GM19455 (cell line): ENCODE data around the gene EVL.

Experiments used
- ATAC-seq: cut with Tn5 transposase; IDR thresholded peaks from one replicate; pipeline ENCODE4 v1.9.1; 2021; ENCODE audit not compliant: unreplicated experiment

EVL gene

DNA sequence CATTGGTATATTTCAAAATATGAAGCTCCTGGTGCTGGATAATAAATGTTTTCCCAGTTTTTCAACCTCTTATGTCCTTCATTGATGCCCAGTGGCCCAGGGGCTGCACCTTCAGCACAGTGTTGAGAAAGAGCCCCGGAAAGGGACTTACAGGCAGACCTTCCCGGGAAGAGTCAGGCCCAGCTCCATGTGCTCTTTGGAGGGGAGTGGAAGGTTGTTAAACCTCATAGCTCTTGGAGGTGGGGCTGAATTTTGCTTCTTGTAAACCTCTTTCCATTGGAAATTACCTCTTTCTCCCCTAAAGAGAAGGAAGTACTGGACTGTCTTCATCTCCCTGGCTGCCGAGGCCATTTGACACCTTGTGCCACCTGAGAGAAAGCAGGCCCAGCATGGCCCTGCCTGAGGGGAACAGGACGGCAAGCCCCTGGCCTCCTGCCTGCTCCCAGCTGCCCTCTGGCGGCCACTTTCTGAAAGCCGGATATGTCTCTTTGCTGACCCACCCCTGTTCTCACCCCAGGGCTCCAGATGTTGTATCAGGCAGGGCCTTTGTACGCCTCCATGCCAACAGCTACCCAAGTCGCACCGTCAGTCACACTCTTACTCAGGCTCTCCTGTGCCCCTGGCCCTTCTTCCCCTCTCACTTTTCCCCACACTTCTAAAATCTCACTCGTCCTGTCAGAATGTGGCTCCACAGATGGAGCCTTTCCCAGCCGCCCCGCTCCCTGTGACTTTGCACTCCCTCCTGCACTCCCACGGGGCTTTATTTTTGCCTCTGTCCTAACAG lies 43.0 kb downstream of the EVL start:
- ATAC-seq = peak; percentile 75

DNA sequence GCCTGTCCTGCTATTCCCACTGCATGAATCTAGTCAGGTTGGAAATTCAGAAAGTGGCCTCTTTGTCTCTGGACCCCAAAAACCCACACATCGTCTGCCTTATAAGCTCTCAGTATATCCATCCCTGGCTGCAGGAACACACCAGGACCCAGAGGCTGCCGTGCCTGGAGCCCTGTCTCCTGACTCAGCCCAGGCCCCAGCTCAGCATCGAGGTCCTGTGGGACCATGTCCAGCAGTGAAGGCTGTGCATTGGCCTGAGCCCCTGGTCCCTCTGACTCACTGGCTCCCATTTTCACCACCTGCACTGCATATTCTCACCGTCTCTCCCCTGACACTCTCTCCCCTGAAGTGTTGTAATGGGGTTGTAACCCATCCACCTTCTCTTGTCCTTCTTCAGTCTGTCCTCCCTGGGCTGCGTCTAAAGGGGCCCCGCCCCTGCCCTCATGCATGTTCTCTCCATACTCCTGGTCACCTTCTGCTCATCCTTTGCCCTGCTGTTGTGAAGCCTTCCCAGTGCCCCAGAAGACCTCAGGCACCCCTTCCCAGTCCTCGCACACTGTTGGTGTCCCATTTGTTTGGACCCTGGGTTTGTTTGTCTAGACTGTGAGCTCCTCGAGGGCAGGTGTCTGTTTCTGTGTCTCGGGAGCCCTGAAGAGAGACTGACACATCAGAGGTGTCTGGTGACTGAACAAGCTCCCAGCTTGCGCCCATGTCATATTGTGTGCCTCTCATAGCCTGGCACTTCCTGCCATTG lies 43.8 kb downstream of the EVL start:
- ATAC-seq = no peak

DNA sequence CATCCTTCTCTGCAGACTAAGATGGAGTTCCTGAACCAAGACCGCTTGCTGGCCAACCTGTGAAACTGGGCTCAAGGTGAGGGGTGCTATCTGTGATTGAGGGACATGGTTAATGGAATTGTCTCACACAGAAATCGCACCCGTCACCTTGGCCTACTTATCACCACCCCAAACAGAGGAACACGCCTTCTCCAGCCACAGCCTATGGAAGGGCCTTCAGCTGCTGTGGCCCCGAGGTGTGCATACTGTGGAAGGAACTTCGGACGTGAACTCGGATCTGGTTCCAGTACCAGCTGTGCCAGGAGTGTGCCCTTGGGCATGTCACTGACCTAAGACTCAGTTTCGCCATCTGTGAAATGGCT lies 44.4 kb downstream of the EVL start:
- ATAC-seq = no peak

DNA sequence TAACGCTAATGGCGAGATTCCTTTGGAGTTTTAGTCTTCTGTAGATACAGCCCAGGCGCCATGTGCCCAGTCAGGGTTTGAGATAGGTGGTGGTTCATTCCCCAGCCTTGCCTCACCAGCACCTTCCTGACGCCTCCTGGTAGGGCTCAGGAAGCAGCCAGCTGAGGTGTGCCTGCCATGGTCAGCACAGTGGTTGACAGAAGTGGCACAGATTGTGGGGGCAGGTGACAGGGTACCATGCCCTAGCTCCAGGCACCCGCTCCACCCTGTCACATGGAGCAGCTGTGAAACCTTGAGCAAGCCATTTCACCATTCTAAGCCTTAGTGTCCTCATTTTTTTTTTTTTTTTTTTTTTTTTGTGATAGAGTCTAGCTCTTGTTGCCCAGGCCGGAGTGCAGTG lies 45.6 kb downstream of the EVL start:
- no peak for ATAC-seq

DNA sequence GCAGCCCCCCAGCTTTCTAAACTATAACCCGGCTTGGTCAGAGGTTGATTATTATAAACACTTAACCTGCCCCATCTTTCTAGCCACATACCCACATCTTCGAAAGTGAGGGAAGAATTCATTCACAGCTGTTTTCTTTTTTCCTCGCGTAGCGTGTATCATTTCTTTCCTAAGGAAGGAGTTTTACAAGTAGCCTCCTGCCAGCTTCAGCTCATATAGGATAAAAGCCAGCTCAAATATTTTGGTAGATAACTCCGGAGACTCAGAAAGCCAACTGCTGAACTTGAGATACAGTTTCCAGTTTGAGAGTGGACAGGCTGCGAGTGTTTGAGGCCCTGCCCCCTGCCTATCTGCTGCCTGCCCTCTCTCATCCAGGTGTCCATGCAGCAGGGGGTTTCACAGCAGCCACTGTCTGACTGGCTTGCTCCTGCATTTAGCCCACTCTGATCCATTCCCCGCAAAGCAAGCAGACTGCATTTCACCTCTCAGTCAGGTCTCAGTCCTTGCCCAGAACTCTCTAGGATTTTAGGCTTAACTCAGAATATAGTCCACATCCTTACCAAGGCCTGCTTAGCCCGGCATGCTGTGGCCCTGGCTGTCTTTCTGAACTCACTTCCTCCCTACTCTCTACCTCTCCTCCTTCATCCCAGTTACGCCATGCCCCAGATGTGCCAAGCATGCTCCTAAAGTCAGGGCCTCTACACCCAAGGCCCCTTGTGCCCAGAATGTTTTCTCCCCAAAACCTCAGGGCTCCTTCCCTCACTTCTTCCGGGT lies 46.9 kb downstream of the EVL start:
- ATAC-seq = no peak

DNA sequence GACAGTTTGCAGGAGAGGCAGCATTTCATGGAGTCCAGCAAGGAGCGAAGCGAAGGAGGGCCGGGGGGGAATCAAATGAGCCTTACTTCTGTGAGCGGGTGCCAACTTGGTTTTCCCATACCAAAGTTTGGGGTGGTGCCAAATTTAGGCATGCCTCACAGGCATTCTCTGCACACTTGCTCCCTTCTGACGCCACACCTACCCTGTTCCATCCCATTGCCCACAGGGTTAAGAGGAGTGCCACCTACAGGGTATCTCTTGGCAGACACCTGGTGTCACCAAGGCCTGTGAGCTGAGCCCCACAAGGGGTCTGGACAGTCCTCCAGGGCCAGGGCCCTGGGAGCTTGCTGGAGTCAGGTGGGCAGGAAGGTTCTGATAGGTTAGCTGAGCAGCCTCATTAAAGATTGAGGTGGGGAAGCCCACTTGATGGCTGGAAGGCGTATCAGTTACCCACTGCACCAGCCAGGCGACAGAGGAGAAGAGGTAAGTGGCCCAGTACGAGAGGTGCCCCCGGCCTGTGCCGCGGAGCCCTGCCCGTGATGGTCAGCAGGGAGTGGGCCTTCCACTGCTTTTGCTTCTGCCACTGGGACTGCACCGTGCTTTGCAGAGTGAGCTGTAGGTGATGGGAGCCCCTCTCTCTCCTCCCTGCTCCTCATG lies 49.0 kb downstream of the EVL start:
- no peak for ATAC-seq

GRCh38 chr14:100115236-100115635 lies 50.0 kb downstream of the EVL start:
- ATAC-seq = no peak

GRCh38 chr14:100115726-100116125 lies 50.5 kb downstream of the EVL start:
- ATAC-seq = no peak

DNA sequence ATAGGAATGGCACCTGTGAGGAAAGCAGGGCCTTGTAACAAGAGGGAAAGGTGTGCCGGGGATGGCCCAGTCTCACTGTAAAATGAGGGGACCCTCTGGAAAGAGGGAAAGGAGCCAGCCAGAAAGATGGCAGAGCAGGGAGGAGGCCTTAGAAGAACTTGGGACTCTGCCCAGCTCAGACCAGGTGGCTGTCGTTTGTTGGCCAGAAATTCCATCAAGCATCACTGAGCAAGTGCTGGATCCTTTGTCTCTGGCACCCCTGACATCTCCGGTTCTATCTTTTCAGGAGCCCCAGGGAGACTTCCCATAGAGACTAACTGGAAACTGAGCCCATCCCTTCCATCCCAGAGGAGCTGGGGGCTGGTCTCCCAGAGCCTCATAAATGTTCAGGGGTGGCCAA lies 50.9 kb downstream of the EVL start:
- no peak for ATAC-seq

DNA sequence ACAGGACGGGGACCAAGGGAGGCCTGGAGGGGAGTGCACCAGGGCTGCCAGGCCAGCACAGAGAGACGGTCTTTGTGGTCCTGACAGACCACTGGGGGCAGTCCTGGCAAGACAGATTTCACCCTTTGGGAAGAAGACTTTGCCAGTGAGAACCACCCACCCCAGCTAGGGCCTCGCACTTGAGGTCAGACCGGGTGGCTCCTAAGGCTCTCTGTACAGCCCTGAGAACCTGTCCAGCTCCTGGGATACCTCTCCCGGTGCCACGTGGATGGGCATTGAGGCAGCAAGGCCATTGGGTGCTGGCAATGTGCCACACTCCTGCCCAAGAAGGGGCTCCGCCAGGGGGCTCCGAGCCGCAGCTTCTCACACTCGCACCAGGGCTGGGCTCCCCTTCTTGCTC lies 51.8 kb downstream of the EVL start:
- ATAC-seq = no peak

- ATAC-seq = no peak
Measured at GRCh38 chr14:100117633-100118395, 52.6 kb downstream of the EVL start.

DNA sequence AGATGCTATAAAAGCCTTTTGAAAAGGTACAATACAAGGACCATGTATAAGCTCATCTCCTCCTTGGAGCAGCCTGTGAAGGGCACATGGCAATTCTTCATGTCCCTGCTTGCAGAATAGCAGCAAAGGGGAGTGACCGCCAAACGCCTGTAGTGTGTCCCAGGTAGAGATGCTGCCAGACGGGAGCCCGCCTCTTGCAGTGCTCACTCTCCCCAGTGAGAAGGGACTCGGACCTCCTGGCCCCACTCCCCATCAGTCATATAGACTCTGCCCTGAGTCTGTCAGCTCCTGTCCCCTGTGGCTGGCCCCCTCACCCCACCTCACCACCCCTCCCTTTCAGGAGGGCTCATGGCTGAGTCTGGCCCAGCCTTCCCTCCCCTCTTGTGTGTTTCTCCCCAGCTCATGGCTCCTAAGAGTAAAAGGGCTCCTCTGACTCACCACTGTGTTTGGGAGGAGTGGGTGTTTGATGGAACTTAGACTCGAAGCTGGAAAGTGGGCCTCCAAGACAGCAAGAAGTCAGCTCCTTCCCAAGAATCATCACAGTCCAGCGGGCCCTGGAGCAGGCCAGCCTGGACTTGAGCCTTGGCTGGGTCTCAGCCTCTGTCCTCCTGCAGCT lies 53.3 kb downstream of the EVL start:
- ATAC-seq = no peak

GRCh38 chr14:100119251-100119650 lies 54.0 kb downstream of the EVL start:
- no peak for ATAC-seq

DNA sequence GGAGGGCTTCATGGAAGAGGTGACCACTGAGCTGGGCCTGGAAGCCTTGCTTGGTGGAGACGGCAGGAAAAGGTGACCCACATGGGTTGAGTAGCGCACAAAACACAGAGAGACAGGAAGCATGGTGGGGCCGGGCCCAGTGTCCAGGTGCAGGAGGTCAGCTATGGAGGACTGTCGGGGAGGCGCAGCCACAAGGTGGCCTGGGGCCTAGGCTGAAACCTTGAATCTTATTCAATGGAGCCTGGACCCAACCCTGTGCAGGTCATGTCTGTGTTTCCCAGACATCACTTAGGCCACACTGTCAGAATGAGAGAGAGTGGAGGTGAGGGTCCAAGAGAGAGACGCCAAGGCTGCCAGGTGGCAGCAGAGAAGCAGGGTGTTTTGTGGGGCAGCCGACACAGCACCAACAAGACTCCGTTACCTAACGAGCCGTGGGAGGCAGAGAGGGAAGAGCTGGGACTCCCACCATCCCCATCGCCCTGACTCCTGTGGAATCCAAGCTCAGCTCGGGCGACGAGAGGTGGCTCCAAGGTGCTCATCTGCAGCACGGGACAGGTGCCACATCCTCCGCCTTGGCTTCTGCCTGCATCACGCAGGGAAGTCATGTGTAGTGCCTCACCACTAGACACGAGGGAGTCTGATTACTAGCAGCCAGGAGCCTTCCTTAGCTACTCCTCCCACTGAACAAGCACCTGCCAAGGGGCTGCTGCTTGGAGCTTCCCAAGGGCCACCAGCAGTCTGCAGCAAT lies 55.5 kb downstream of the EVL start:
- ATAC-seq = no peak

GRCh38 chr14:100121643-100122480 lies 56.6 kb downstream of the EVL start:
- no peak for ATAC-seq

DNA sequence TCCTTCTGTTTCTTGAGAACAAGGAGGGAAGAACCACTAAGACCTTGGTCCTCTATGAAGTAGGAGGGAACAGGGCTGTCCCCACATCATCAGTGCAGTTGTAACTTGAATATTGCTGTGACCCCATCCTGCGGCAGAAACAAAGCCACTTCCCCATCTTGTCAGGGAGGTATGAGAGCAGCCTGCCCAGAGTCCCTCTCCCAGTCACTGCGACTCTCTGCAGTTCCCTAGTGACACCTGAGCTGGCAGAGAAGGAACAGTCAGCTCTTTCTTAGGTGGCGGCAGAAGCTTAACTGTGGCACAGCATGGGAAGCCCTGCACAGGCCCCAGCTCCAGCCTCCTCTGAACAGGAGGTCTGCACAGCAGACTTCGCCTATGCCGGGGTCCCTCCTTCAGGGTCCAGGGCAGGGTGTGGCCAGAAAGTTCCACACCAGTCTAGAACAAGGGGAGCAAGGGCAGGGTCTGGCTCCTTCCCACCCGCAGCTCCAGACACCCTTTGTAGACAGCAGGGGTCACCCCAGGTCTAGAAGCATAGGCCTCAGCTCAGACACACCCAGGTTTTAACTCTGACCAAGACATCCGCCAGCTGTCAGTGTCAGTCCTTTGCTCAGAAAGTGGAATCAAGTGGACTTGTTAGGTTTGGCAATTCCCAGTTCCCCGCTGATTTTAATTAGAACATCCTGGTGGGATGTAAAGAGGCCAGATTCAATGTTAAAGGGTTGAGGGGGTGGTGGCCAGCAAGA lies 57.4 kb downstream of the EVL start:
- ATAC-seq = no peak

DNA sequence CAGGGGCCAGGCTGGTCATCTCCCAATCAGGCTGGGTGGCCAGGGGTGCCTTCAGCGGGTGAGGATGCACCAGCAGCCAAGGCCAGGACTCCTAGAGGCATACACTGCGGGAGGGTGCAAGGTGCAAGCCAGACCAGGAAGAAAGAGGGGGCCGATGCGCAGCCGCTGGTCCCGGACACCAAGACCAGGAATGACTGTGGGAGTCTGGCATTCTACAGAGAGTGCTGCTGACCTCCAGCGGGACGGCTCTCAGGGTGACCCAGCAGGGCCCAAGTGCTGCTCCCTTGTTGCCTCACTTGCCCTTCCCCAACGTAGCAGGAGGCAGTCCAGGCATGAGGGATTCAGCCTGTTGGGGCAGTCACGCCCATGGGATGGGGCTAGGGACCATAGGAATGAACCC lies 58.4 kb downstream of the EVL start:
- no peak for ATAC-seq

DNA sequence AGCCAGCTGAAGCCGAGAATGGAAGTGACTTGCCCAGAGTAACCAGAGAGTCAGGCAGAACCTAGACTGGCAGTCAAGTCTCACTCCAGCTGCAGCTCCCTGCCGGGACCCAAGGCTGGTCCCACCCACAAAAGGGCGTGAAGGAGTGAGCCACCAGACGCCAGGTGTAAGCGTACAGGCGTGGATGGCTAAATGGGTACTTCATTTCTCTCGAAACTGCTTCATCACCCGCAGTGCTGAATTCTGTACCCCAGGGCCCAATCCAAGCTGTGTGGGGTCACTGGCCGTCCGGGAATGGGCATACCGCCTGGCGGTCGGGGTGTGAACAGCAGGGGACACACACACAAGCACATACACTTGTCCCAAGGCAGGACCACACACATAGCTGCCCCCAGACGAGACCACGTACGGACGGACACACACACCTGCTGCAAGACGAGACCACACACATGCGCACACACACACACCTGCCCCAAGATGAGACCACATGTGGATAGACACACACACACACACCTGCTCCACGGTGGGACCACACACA lies 59.4 kb downstream of the EVL start:
- ATAC-seq = no peak
